PFSK-1 (cell line): ENCODE data around the gene CADM2. TPM values are rescaled to one million over a fixed set of nuclear protein-coding genes. Genes with fewer than 3 reads are reported as not detected.

Experiments used
- FOXP2 ChIP-seq: optimal IDR thresholded peaks from 2 replicates; pipeline ENCODE3; 2011; ENCODE audit warnings: borderline replicate concordance, control low read depth, inconsistent platforms; ENCODE audit not compliant: insufficient read depth; ENCODE audit errors: extremely low read length, extremely low read depth
- POLR2AphosphoS5 ChIP-seq: IDR thresholded peaks from 2 replicates; pipeline ENCODE4 v1.6.1; 2012; ENCODE audit warnings: low read depth, mild to moderate bottlenecking, control low read depth, low read length, moderate library complexity
- SIN3A ChIP-seq: IDR thresholded peaks from 2 replicates; pipeline ENCODE4 v1.6.1; 2012; ENCODE audit warnings: mild to moderate bottlenecking, low read length, moderate library complexity, borderline replicate concordance; ENCODE audit not compliant: insufficient read depth
- TAF1 ChIP-seq: IDR thresholded peaks from 2 replicates; pipeline ENCODE4 v1.6.1; 2012; ENCODE audit warnings: low read length, control low read depth, borderline replicate concordance; ENCODE audit not compliant: insufficient read depth
- polyA plus RNA-seq: library from polyadenylated mRNA; unstranded; fragments of >200 nt; gene quantifications from one replicate; pipeline ENCODE4 v1.2.1, GENCODE V29; 2012; ENCODE audit warnings: low read depth, missing spikeins; ENCODE audit not compliant: insufficient read length
- TF ChIP-seq, protein P1 (sequence below), 2 experiments: IDR thresholded peaks; 2 replicates each; pipeline versions ENCODE4 v1.6.1 to v1.8.0; 2011 to 2012; ENCODE audit warnings: low read depth in 2 of 2, low read length in 2 of 2, control low read depth in 1 of 2, inconsistent platforms in 1 of 2, mild to moderate bottlenecking in 1 of 2, moderate library complexity in 1 of 2; ENCODE audit not compliant: insufficient read depth in 1 of 2

CADM2 gene
- not detected for polyA plus RNA-seq

DNA sequence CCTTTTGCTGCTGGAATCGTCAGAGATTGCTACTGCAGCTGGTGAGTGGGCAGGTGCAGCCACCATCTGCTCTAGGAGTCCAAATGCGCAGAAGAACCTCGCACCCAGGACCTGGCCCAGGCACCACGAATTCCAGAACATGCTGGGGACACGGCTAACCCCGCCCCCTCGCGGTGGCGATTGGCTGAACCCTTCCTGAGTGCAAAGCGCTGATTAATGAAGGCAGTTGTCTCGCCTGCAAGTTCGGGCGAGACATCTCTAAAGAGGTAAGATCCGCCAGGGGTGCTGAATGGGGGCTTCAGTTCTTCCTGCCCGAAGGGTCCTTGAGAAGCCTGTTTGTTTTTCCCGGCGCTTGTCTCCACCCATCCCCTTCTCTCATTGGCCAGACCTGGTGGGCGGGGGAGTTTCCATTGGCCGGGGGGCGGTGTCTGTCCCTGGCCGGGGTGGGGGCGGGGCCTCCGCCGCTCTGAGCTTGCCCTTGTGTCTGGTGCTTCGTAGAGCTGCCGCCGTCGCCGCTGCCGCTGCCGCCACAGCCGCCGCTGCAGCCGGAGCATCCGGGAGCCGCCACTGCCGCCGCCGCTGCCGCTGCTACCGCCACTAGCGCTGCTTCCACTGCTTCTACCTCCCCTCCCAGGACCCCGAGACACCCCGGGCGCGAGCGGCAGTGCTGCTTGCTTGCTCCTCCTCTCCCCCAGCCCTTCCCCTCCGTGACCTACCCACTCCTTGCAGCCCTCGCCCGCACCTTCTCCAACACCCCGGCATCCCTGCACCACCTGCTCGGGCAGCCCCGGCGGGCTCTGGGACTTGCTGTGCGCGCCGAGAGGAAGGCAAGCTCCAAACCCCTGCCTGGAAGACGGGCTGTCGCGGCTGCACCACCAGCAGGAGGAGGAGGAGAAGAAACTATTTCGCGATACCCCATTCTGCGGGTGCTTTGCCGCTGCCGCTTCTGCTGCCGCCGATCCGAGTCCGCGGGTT, at the start of gene CADM2:
CADM2 (plus strand) TSS at position 495 of the 975 bp plus-strand sequence.
- no peak for TF ChIP-seq TAF1
- TF ChIP-seq POLR2AphosphoS5: no peak
- no peak for TF ChIP-seq FOXP2
- no peak for TF ChIP-seq SIN3A
- TF ChIP-seq, protein P1, sequence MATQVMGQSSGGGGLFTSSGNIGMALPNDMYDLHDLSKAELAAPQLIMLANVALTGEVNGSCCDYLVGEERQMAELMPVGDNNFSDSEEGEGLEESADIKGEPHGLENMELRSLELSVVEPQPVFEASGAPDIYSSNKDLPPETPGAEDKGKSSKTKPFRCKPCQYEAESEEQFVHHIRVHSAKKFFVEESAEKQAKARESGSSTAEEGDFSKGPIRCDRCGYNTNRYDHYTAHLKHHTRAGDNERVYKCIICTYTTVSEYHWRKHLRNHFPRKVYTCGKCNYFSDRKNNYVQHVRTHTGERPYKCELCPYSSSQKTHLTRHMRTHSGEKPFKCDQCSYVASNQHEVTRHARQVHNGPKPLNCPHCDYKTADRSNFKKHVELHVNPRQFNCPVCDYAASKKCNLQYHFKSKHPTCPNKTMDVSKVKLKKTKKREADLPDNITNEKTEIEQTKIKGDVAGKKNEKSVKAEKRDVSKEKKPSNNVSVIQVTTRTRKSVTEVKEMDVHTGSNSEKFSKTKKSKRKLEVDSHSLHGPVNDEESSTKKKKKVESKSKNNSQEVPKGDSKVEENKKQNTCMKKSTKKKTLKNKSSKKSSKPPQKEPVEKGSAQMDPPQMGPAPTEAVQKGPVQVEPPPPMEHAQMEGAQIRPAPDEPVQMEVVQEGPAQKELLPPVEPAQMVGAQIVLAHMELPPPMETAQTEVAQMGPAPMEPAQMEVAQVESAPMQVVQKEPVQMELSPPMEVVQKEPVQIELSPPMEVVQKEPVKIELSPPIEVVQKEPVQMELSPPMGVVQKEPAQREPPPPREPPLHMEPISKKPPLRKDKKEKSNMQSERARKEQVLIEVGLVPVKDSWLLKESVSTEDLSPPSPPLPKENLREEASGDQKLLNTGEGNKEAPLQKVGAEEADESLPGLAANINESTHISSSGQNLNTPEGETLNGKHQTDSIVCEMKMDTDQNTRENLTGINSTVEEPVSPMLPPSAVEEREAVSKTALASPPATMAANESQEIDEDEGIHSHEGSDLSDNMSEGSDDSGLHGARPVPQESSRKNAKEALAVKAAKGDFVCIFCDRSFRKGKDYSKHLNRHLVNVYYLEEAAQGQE (IDR thresholded peaks at IDR 0.05; ENCODE audit: insufficient read depth in 1 of 2, low read depth in 2 of 2, low read length in 2 of 2): no peak

- TF ChIP-seq, protein P1 (IDR thresholded peaks at IDR 0.05; ENCODE audit: insufficient read depth in 1 of 2, low read depth in 2 of 2, low read length in 2 of 2): no peak
- TF ChIP-seq TAF1 (no peak), SIN3A (no peak), POLR2AphosphoS5 (no peak), FOXP2 (no peak)
Measured at GRCh38 chr3:84922682-84923081, 36.1 kb upstream of the CADM2 start.

DNA sequence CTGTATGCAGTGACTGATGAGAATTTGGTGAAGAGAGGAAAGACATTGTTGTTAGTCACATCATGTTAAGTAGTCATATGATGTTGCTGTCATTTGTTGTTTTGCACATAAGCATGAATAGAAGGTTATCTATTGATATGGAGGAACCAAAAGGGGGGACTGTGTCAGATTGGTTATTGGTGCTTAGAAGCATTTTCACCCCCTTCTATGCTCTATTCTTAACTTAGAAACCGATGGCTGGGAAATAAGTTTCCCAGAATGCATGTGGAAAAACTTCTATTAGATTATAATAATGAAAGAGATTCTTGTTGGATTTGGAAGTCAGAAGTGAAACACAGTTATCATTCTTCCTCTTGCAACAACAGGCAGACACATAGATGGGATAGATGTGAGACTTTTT, 33.2 kb upstream of the CADM2 start:
- TF ChIP-seq, protein P1 (IDR thresholded peaks at IDR 0.05; ENCODE audit: insufficient read depth in 1 of 2, low read depth in 2 of 2, low read length in 2 of 2): no peak
- TF ChIP-seq FOXP2 (no peak), POLR2AphosphoS5 (no peak), TAF1 (no peak), SIN3A (no peak)

DNA sequence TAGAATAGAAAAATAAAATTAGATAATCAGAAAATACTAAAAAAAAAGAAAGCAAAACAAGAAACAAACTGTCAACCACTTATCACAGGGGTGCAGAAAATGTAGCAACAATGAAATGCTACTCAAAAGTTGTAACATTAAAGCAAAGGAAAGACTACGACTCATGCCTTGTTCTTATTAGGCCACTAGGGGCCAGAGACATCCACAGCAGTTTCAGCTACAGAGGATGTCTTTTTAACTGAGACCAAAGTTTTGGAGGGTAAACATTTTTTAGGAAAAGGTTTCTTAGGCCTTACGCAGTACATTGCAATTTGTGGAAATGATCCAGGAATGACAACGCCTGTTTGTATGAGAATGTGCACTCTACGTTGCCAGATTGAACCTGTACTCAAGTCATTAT, 15.4 kb upstream of the CADM2 start:
- TF ChIP-seq, protein P1 (IDR thresholded peaks at IDR 0.05; ENCODE audit: insufficient read depth in 1 of 2, low read depth in 2 of 2, low read length in 2 of 2): no peak
- TF ChIP-seq POLR2AphosphoS5 (no peak), SIN3A (no peak), TAF1 (no peak), FOXP2 (no peak)
